SK-N-SH (cell line): ENCODE results near the gene ARAP1. TPM values are rescaled to one million over a fixed set of nuclear protein-coding genes. Genes with fewer than 3 reads are reported as not detected.

ENCODE experiments used
- CTCF ChIA-PET: fragments of 300-600, 350-600 bp; formaldehyde crosslinking; extraction: SDS; loops from one replicate; lab custom pipeline; 2021; lab: Yijun Ruan, JAX
- POLR2A ChIA-PET: fragments of 350-600 bp; sonication (Branson Sonifier 250); formaldehyde crosslinking; extraction: SDS; loops from one replicate; lab custom pipeline; 2020; ENCODE audit warnings: antibody characterized with exemption, inconsistent platforms; lab: Yijun Ruan, JAX
- DNase-seq: peaks from one replicate; pipeline ENCODE4 v3.0.0; 2012
- H2AFZ ChIP-seq: fragments of 200-600 bp; sonication (generic); 2 replicates; pipeline ENCODE4 v1.8.1; 2016; ENCODE audit warnings: antibody characterized with exemption, mild to moderate bottlenecking, low read depth
- H3F3A ChIP-seq: fragments of 200-600 bp; sonication (generic); replicated peaks from 2 replicates; pipeline ENCODE3; 2016; ENCODE audit warnings: antibody characterized with exemption, mild to moderate bottlenecking; ENCODE audit not compliant: insufficient read depth
- H3K27ac ChIP-seq, 2 experiments: fragments of 200-500 bp in 1 of 2; fragments of 200-600 bp in 1 of 2; sonication (Bioruptor generic) in 1 of 2; sonication (generic), shearing (Covaris generic) in 1 of 2; 2 replicates each; pipeline versions ENCODE4 v1.5.1 to v1.6.1; 2014 to 2016; ENCODE audit warnings: low read depth in 2 of 2, inconsistent platforms in 1 of 2, low read length in 1 of 2, mild to moderate bottlenecking in 1 of 2, mixed read lengths in 1 of 2
- H3K27me3 ChIP-seq: fragments of 200-600 bp; sonication (generic), shearing (Covaris generic); 2 replicates; pipeline ENCODE4 v1.6.1; 2016; ENCODE audit warnings: mixed run types; ENCODE audit not compliant: insufficient read depth
- H3K36me3 ChIP-seq, 2 experiments: fragments of 200-500 bp in 1 of 2; fragments of 200-600 bp in 1 of 2; sonication (Bioruptor generic) in 1 of 2; sonication (generic) in 1 of 2; replicated peaks in 1 of 2; 2 replicates each; pipeline versions ENCODE3 to v1.5.1; 2014 to 2016; ENCODE audit warnings: low read length in 1 of 2, mild to moderate bottlenecking in 1 of 2; ENCODE audit not compliant: insufficient read depth in 2 of 2, control insufficient read depth in 1 of 2
- H3K4me1 ChIP-seq, 2 experiments: fragments of 200-500 bp in 1 of 2; fragments of 200-600 bp in 1 of 2; sonication (Bioruptor generic) in 1 of 2; sonication (generic), shearing (Covaris generic) in 1 of 2; 2 replicates each; pipeline versions ENCODE4 v1.5.1 to v1.6.1; 2014 to 2016; ENCODE audit warnings: low read depth in 1 of 2, low read length in 1 of 2, mixed run types in 1 of 2; ENCODE audit not compliant: insufficient read depth in 2 of 2, control insufficient read depth in 1 of 2
- H3K4me2 ChIP-seq: fragments of 200-600 bp; sonication (generic), shearing (Covaris generic); 2 replicates; pipeline ENCODE4 v1.6.1; 2017; ENCODE audit warnings: mixed run types
- H3K4me3 ChIP-seq, 2 experiments: fragments of 200-500 bp in 1 of 2; fragments of 200-600 bp in 1 of 2; sonication (Bioruptor generic) in 1 of 2; sonication (generic), shearing (Covaris generic) in 1 of 2; 2 replicates each; pipeline versions ENCODE4 v1.5.1 to v1.8.1; 2014 to 2016; ENCODE audit warnings: low read depth in 2 of 2, inconsistent platforms in 1 of 2, low read length in 1 of 2, mild to moderate bottlenecking in 1 of 2, mixed read lengths in 1 of 2, moderate library complexity in 1 of 2
- H3K79me2 ChIP-seq: fragments of 200-600 bp; sonication (generic); 2 replicates; pipeline ENCODE4 v1.8.1; 2017; ENCODE audit warnings: mild to moderate bottlenecking; ENCODE audit not compliant: insufficient read depth
- H3K9ac ChIP-seq: fragments of 200-600 bp; sonication (generic); 2 replicates; pipeline ENCODE4 v1.6.1; 2017; ENCODE audit warnings: mixed run types
- H3K9me2 ChIP-seq: fragments of 200-600 bp; sonication (generic); 2 replicates; pipeline ENCODE4 v1.6.1; 2017; ENCODE audit warnings: mixed run types
- H3K9me3 ChIP-seq: fragments of 200-600 bp; sonication (generic); 2 replicates; pipeline ENCODE4 v1.6.1; 2017; ENCODE audit warnings: mixed run types, mild to moderate bottlenecking, moderate library complexity
- H4K20me1 ChIP-seq: fragments of 200-600 bp; sonication (generic); 2 replicates; pipeline ENCODE4 v1.6.1; 2017; ENCODE audit warnings: mild to moderate bottlenecking, mixed run types; ENCODE audit not compliant: insufficient read depth
- CHD2 ChIP-seq: fragments of 150-350 bp; IDR thresholded peaks from 2 replicates; pipeline ENCODE4 v1.6.1; 2018; ENCODE audit warnings: low read length; ENCODE audit not compliant: partially characterized antibody
- ELF1 ChIP-seq: IDR thresholded peaks from 2 replicates; pipeline ENCODE4 v1.4.0; 2012
- EP300 ChIP-seq, 2 experiments: IDR thresholded peaks; 2 replicates each; pipeline versions ENCODE4 v1.4.0 to v1.6.1; 2012; ENCODE audit warnings: borderline replicate concordance in 1 of 2, low read depth in 1 of 2, low read length in 1 of 2
- FOXJ3 ChIP-seq: sonication (generic); formaldehyde crosslinking; IDR thresholded peaks from 2 replicates; pipeline ENCODE4 v1.5.1; 2020; ENCODE audit warnings: mild to moderate bottlenecking, missing genetic modification reagents
- GABPA ChIP-seq: IDR thresholded peaks from 2 replicates; pipeline ENCODE4 v1.4.0; 2012; ENCODE audit warnings: low read depth, mild to moderate bottlenecking
- GATA2 ChIP-seq: sonication (generic); formaldehyde crosslinking; IDR thresholded peaks from 2 replicates; pipeline ENCODE4 v1.5.0; 2020; ENCODE audit warnings: mild to moderate bottlenecking, missing genetic modification reagents
- IRF3 ChIP-seq: fragments of 150-350 bp; IDR thresholded peaks from 2 replicates; pipeline ENCODE4 v1.6.1; 2016; ENCODE audit warnings: mild to moderate bottlenecking, low read depth, low read length
- MEF2A ChIP-seq: IDR thresholded peaks from 2 replicates; pipeline ENCODE4 v1.4.0; 2012; ENCODE audit warnings: low read depth, borderline replicate concordance
- NRF1 ChIP-seq: IDR thresholded peaks from 2 replicates; pipeline ENCODE4 v1.6.1; 2012; ENCODE audit warnings: low read depth, mild to moderate bottlenecking, low read length
- PBX3 ChIP-seq: IDR thresholded peaks from 2 replicates; pipeline ENCODE4; 2012
- POLR2AphosphoS5 ChIP-seq: IDR thresholded peaks from 2 replicates; pipeline ENCODE4 v1.6.1; 2012; ENCODE audit warnings: low read depth, low read length
- RAD21 ChIP-seq: IDR thresholded peaks from 2 replicates; pipeline ENCODE4 v1.6.1; 2012; ENCODE audit warnings: mild to moderate bottlenecking, low read length
- RCOR1 ChIP-seq: fragments of 150-350 bp; IDR thresholded peaks from 2 replicates; pipeline ENCODE4 v1.6.1; 2017; ENCODE audit warnings: antibody characterized with exemption, low read length
- RFX5 ChIP-seq: IDR thresholded peaks from 2 replicates; pipeline ENCODE4 v1.6.1; 2012; ENCODE audit warnings: mild to moderate bottlenecking, improper control_type of control experiment, low read length
- RXRA ChIP-seq: IDR thresholded peaks from 2 replicates; pipeline ENCODE4 v1.4.0; 2012; ENCODE audit warnings: low read depth, mild to moderate bottlenecking, borderline replicate concordance
- TAF1 ChIP-seq: IDR thresholded peaks from 2 replicates; pipeline ENCODE4 v1.6.1; 2012; ENCODE audit warnings: low read depth, mild to moderate bottlenecking, low read length, moderate library complexity, borderline replicate concordance
- USF1 ChIP-seq: IDR thresholded peaks from 2 replicates; pipeline ENCODE4 v1.4.0; 2012; ENCODE audit warnings: low read depth, borderline replicate concordance
- YY1 ChIP-seq: IDR thresholded peaks from 2 replicates; pipeline ENCODE4 v1.4.0; 2012; ENCODE audit warnings: low read depth, mild to moderate bottlenecking
- WGBS: methylation state at CpG from one replicate; pipeline ENCODE4 v1.1.6; 2017; ENCODE audit warnings: low lambda C conversion rate; 5-methylcytosine and 5-hydroxymethylcytosine counted together
- polyA plus RNA-seq, 3 experiments: library from polyadenylated mRNA; depleted of rRNA; stranded (reverse); fragments of >200 nt; gene quantifications; 2 replicates each; pipeline ENCODE4 v1.2.3, GENCODE V29; 2012

The ARAP1 gene
- polyA plus RNA-seq, 1 of the 3 experiments (the other 2 are of a cell fraction), result 56.6 TPM

- H3F3A ChIP-seq, result peaks cover 9% of the 10 kb centered on the region
- H3K27me3 ChIP-seq, result no peaks in the 10 kb centered on the region
- H3K4me1 ChIP-seq, result peaks cover 17 to 65% of the 10 kb centered on the region in 2 experiments; a peak in 3 of 4 replicates
- no peaks in the 10 kb centered on the region for H3K9me3 ChIP-seq
- no peak overlapping the region for H3K4me3 ChIP-seq
- no peak for DNase-seq
- WGBS, result 81% methylated on average over 10 of the region's 10 CpGs
- no peak overlapping the region for H3K4me2 ChIP-seq
- no peak overlapping the region for H2AFZ ChIP-seq
- no peak overlapping the region for H3K9ac ChIP-seq
- H3K27ac ChIP-seq, result peak overlapping the region in 1 of 2 experiments; percentile 13; a peak in 1 of 4 replicates
- peaks cover 26% of the 10 kb centered on the region; the same call in 1 of the 2 replicates for H3K79me2 ChIP-seq
- no peaks in the 10 kb centered on the region for H3K9me2 ChIP-seq
- TF ChIP-seq FOXJ3 (CRISPR knock-in tag), result no peak
- TF ChIP-seq GABPA, result no peak
- TF ChIP-seq EP300 (IDR thresholded peaks at IDR 0.05; ENCODE audit: borderline replicate concordance in 1 of 2, low read depth in 1 of 2, low read length in 1 of 2), result no peak
- TF ChIP-seq USF1, result no peak
- no peak for TF ChIP-seq NRF1
- TF ChIP-seq RFX5, result no peak
- TF ChIP-seq RAD21, result no peak
- TF ChIP-seq TAF1, result no peak
- no peak for TF ChIP-seq PBX3
- TF ChIP-seq POLR2AphosphoS5, result no peak
- no peak for TF ChIP-seq RCOR1
- no peak for TF ChIP-seq GATA2 (CRISPR knock-in tag)
- TF ChIP-seq IRF3, result no peak
- H3K36me3 ChIP-seq, result no peaks in the 10 kb centered on the region
- POLR2A ChIA-PET, result no interaction called here
- CTCF ChIA-PET, result interaction anchor here (0.9 to 1.3 kb wide), 4 partner anchors 10 to 16 kb away, joined by 3 to 5 read pairs (median 4); no protein-coding TSS in a partner anchor
- peaks cover under 1% of the 10 kb centered on the region; the same call in 1 of the 2 replicates for H4K20me1 ChIP-seq
These were observed 11.4 kb downstream of the ARAP1 start for GRCh38 chr11:72740562-72741428.

- H3K27ac ChIP-seq, result no peak overlapping the region
- H4K20me1 ChIP-seq, result peaks cover 4% of the 10 kb centered on the region; the same call in 1 of the 2 replicates
- no peak overlapping the region for H3K4me3 ChIP-seq
- no peaks in the 10 kb centered on the region for H3K27me3 ChIP-seq
- no peaks in the 10 kb centered on the region for H3K36me3 ChIP-seq
- H3K9ac ChIP-seq, result no peak overlapping the region
- H3K79me2 ChIP-seq, result peaks cover 29% of the 10 kb centered on the region; the same call in 1 of the 2 replicates
- H3K4me1 ChIP-seq, result peaks cover 21 to 61% of the 10 kb centered on the region in 2 experiments; a peak in 3 of 4 replicates
- no peak for DNase-seq
- no peaks in the 10 kb centered on the region for H3K9me2 ChIP-seq
- 100% methylated on average over 2 of the region's 2 CpGs for WGBS
- CTCF ChIA-PET, result interaction anchor here (0.9 to 1.3 kb wide), 4 partner anchors 11 to 306 kb away, joined by 3 to 5 read pairs (median 3); partner anchors contain the start of gene CLPB
- no peaks in the 10 kb centered on the region for H3K9me3 ChIP-seq
- no peak overlapping the region for H3K4me2 ChIP-seq
- POLR2A ChIA-PET, result no interaction called here
- H3F3A ChIP-seq, result peaks cover 15% of the 10 kb centered on the region
- no peak overlapping the region for H2AFZ ChIP-seq
- TF ChIP-seq TAF1 (no peak), RXRA (no peak), USF1 (no peak), RCOR1 (no peak), FOXJ3 (CRISPR knock-in tag) (no peak), PBX3 (no peak), ELF1 (no peak), MEF2A (no peak), CHD2 (no peak), YY1 (no peak)
These were observed 12.2 kb downstream of the ARAP1 start for GRCh38 chr11:72740060-72740424.
